Testis (tissue), 3 donors: ENCODE measurements around the gene RCOR1. TPM values are rescaled to one million over a fixed set of nuclear protein-coding genes. Genes with fewer than 3 reads are reported as not detected.

Source experiments
- DNase-seq: peaks from one replicate; pipeline ENCODE4 v3.0.0-alpha.2; 2019
- H3K27ac ChIP-seq, 2 donors: fragments of 200-600 bp; sonication (generic); one replicate each; pipeline ENCODE4 v1.5.1; 2019
- H3K27me3 ChIP-seq: fragments of 200-600 bp; sonication (generic); one replicate; pipeline ENCODE4 v1.5.1; 2019
- H3K36me3 ChIP-seq: fragments of 200-600 bp; sonication (generic); one replicate; pipeline ENCODE4 v1.5.1; 2017; ENCODE audit warnings: low read depth; ENCODE audit errors: missing control alignments
- H3K4me1 ChIP-seq: fragments of 200-600 bp; sonication (generic); one replicate; pipeline ENCODE4 v1.5.1; 2019
- H3K4me3 ChIP-seq, 2 donors: fragments of 200-600 bp; sonication (generic); one replicate each; pipeline ENCODE4 v1.5.1; 2017 to 2019
- H3K9me3 ChIP-seq: fragments of 200-600 bp; sonication (generic); one replicate; pipeline ENCODE4 v1.5.1; 2017
- CTCF ChIP-seq, 3 experiments: fragments of 450-650 bp in 2 of 3; fragments of 200-600 bp in 1 of 3; sonication (generic) in 1 of 3; IDR thresholded peaks; one replicate each; pipeline ENCODE4 v1.5.1; 2016 to 2019; ENCODE audit warnings: antibody characterized with exemption in 3 of 3, mild to moderate bottlenecking in 2 of 3, moderate library complexity in 1 of 3
- POLR2A ChIP-seq: fragments of 450-650 bp; IDR thresholded peaks from one replicate; pipeline ENCODE4 v1.6.1; 2017; ENCODE audit warnings: antibody characterized with exemption, mild to moderate bottlenecking, moderate library complexity
- WGBS, 2 donors: methylation state at CpG; one replicate each; pipeline ENCODE4 v1.1.5; 2018; 5-methylcytosine and 5-hydroxymethylcytosine counted together
- intact Hi-C: fragments of 100-400 bp; cut with DNase I; formaldehyde crosslinking; loops from one replicate; pipeline ENCODE4 v1.15.1; 2023; ENCODE audit warnings: low total_unique reads
- polyA plus RNA-seq: library from polyadenylated mRNA; stranded (reverse); fragments of 350-450 nt; fragmentation: Illumina TruSeq; extraction: RNeasy Lipid Tissue Mini Kit (QIAGEN cat#74804); gene quantifications from one replicate; pipeline ENCODE4 v1.2.3, GENCODE V29; 2014; ENCODE audit warnings: low read depth, low replicate concordance; ENCODE audit not compliant: insufficient read depth
- small RNA-seq, 2 donors: library from RNA; depleted of rRNA; stranded (forward); fragments of <200 nt; gene quantifications; one replicate each; pipeline ENCODE3, GENCODE V24; 2016
- total RNA-seq, 2 donors: library from RNA; depleted of rRNA; stranded (reverse); fragments of >200 nt; gene quantifications; one replicate each; pipeline ENCODE4 v1.2.3, GENCODE V29; 2016

RCOR1 gene
- total and polyA plus RNA-seq, 3 donors from 2014 or later: 33.8 to 37.8 (median 33.9) TPM

GRCh38 chr14:102779084-102779462 lies 186.6 kb downstream of the RCOR1 start:
- H3K27ac ChIP-seq: peak overlapping the region in 1 of 2 donors; percentile 90
- no peak overlapping the region for H3K4me3 ChIP-seq
- peaks cover 18% of the 10 kb centered on the region for H3K4me1 ChIP-seq
- 28 to 40% methylated on average over 4 of the region's 4 CpGs for WGBS, 2 donors
- no peak for DNase-seq
- no peaks in the 10 kb centered on the region for H3K36me3 ChIP-seq
- intact Hi-C loops: loop anchor here (10.0 kb wide), 1 partner anchor 146 kb away; the partner anchor contains the start of gene AMN
- TF ChIP-seq POLR2A: no peak
- no peak for TF ChIP-seq CTCF (IDR thresholded peaks at IDR 0.05)
- H3K9me3 ChIP-seq: no peaks in the 10 kb centered on the region
- H3K27me3 ChIP-seq: no peaks in the 10 kb centered on the region

GRCh38 chr14:102779574-102780315 lies 187.3 kb downstream of the RCOR1 start:
- H3K27me3 ChIP-seq: no peaks in the 10 kb centered on the region
- no peak overlapping the region for H3K27ac ChIP-seq
- H3K36me3 ChIP-seq: no peaks in the 10 kb centered on the region
- no peak for DNase-seq
- no peak overlapping the region for H3K4me3 ChIP-seq
- peaks cover 18% of the 10 kb centered on the region for H3K4me1 ChIP-seq
- intact Hi-C loops: loop anchor here (10.0 kb wide), 1 partner anchor 145 kb away; the partner anchor contains the start of gene AMN
- TF ChIP-seq CTCF (IDR thresholded peaks at IDR 0.05) (no peak), POLR2A (no peak)
- no peaks in the 10 kb centered on the region for H3K9me3 ChIP-seq
- WGBS, 2 donors: 66% methylated on average over 13 of the region's 13 CpGs

Small RNA genes within 50 kb of the gene (small RNA-seq; reads per million reads assigned to genes)
- gene RF00019 (0 reads per million in 2 donors), gene RN7SL546P (0 reads per million in 2 donors)

Other genes starting within 250 kb of the RCOR1 start
- gene CINP, start 229.8 kb upstream of the RCOR1 start, total RNA-seq: 10 to 100 TPM; 55.1 to 70.1 TPM
- gene CINP, start 229.8 kb upstream of the RCOR1 start, polyA plus RNA-seq: 80.6 TPM
- 10 to 100 TPM; 43.4 to 65.9 TPM for gene TECPR2, start 229.7 kb upstream of the RCOR1 start, total RNA-seq
- gene TECPR2, start 229.7 kb upstream of the RCOR1 start, polyA plus RNA-seq: 43.6 TPM
- gene ANKRD9, start 82.9 kb upstream of the RCOR1 start, total RNA-seq: 100 to 1,000 TPM in 1 of 2 donors, 10 to 100 TPM in 1; 88.7 to 153 TPM
- 21.0 TPM for gene ANKRD9, start 82.9 kb upstream of the RCOR1 start, polyA plus RNA-seq
- 10 to 100 TPM; 38.2 to 38.8 TPM for gene TRAF3, start 184.8 kb downstream of the RCOR1 start, total RNA-seq
- 24.3 TPM for gene TRAF3, start 184.8 kb downstream of the RCOR1 start, polyA plus RNA-seq